Choroid plexus epithelial cell (primary cell): ENCODE data around the gene AACS.
A peak's percentile ranks its signal among the peaks of the same experiment; 100 is the strongest.

Source experiments
- DNase-seq: peaks from one replicate; pipeline ENCODE4 v3.0.0-alpha.2; 2010; ENCODE audit warnings: low read depth
- H3K4me3 ChIP-seq: 2 replicates; pipeline ENCODE4 v1.5.1; 2011; ENCODE audit warnings: low read depth, mild to moderate bottlenecking, control low read depth, low read length, moderate library complexity
- CTCF ChIP-seq: conservative IDR thresholded peaks from 2 replicates; pipeline ENCODE4 v1.5.1; 2011; ENCODE audit warnings: low read depth, mild to moderate bottlenecking, control low read depth, inconsistent platforms, low read length, moderate library complexity

The AACS gene

GRCh38 chr12:125033288-125033687, 31.9 kb upstream of the AACS start:
- H3K4me3 ChIP-seq: no peak overlapping the region
- no peak for TF ChIP-seq CTCF
- no peak for DNase-seq

- peak; percentile 28 for TF ChIP-seq CTCF
- DNase-seq: peak; percentile 7
- no peak overlapping the region for H3K4me3 ChIP-seq
These were observed 26.1 kb upstream of the AACS start for GRCh38 chr12:125038976-125039625.

GRCh38 chr12:125049093-125049458, 16.2 kb upstream of the AACS start:
- no peak for TF ChIP-seq CTCF
- DNase-seq: no peak
- peak overlapping the region; percentile 85 for H3K4me3 ChIP-seq

GRCh38 chr12:125050446-125050845, 14.8 kb upstream of the AACS start:
- H3K4me3 ChIP-seq: no peak overlapping the region
- no peak for DNase-seq
- TF ChIP-seq CTCF: no peak

GRCh38 chr12:125050868-125051267, 14.4 kb upstream of the AACS start:
- TF ChIP-seq CTCF: no peak
- no peak overlapping the region for H3K4me3 ChIP-seq
- DNase-seq: no peak

- TF ChIP-seq CTCF: no peak
- H3K4me3 ChIP-seq: no peak overlapping the region
These were observed 11.4 kb upstream of the AACS start for GRCh38 chr12:125053821-125054220.

GRCh38 chr12:125055591-125055990, 9.6 kb upstream of the AACS start:
- TF ChIP-seq CTCF: no peak
- no peak overlapping the region for H3K4me3 ChIP-seq
- DNase-seq: no peak

More at GRCh38 chr12:125053821-125054220, 11.4 kb upstream of the AACS start:
- peak; percentile 26 for DNase-seq
